Stimulated activated CD4-positive, alpha-beta T cell treated with anti-CD3 and anti-CD28 coated beads, TNF-alpha, amount 100 ng/mL, for 1 hour (primary cell): ENCODE results near the gene GRK2.
A peak's percentile ranks its signal among the peaks of the same experiment; 100 is the strongest.

Experiments used
- DNase-seq, 3 donors: peaks; one replicate each; pipeline ENCODE4 v3.0.0-alpha.2; 2020; ENCODE audit warnings: low read depth in 3 of 3, low spot score in 1 of 3

Gene GRK2

GRCh38 chr11:67280788-67281551 lies 14.7 kb downstream of the GRK2 start:
- no peak for DNase-seq

- no peak for DNase-seq
These were observed 15.4 kb downstream of the GRK2 start for GRCh38 chr11:67281552-67282150.

GRCh38 chr11:67282155-67282875 lies 16.0 kb downstream of the GRK2 start:
- no peak for DNase-seq

- DNase-seq, result no peak
These were observed 16.7 kb downstream of the GRK2 start for GRCh38 chr11:67282876-67283371.

- DNase-seq, result no peak
These were observed 17.2 kb downstream of the GRK2 start for GRCh38 chr11:67283481-67283963.

- DNase-seq, result no peak
These were observed 18.7 kb downstream of the GRK2 start for GRCh38 chr11:67284811-67285540.

- DNase-seq, result no peak
These were observed 19.5 kb downstream of the GRK2 start for GRCh38 chr11:67285541-67286498.

GRCh38 chr11:67286621-67287333 lies 20.5 kb downstream of the GRK2 start:
- no peak for DNase-seq

- no peak for DNase-seq
These were observed 21.3 kb downstream of the GRK2 start for GRCh38 chr11:67287355-67288197.

GRCh38 chr11:67288198-67288451 lies 21.9 kb downstream of the GRK2 start:
- no peak for DNase-seq

GRCh38 chr11:67288452-67289225 lies 22.4 kb downstream of the GRK2 start:
- DNase-seq, result peak; percentile 72 to 80 (median 79)

- no peak for DNase-seq
These were observed 23.0 kb downstream of the GRK2 start, which contains the start of gene ANKRD13D for GRCh38 chr11:67289226-67289650. Gene ANKRD13D (plus strand): TSS chr11:67289303. CDS start chr11:67289461, 158 bp downstream.

GRCh38 chr11:67289651-67290479 lies 23.6 kb downstream of the GRK2 start:
- no peak for DNase-seq

GRCh38 chr11:67290801-67291200 lies 24.5 kb downstream of the GRK2 start:
- no peak for DNase-seq

GRCh38 chr11:67291481-67292381 lies 25.5 kb downstream of the GRK2 start:
- DNase-seq, result no peak

GRCh38 chr11:67292671-67293070 lies 26.4 kb downstream of the GRK2 start:
- DNase-seq, result no peak
